ENCODE data around the gene VTI1A. TPM values are rescaled to one million over a fixed set of nuclear protein-coding genes. Genes with fewer than 3 reads are reported as not detected.

The VTI1A gene
- polyA plus RNA-seq, 1 donor from 2014 or later: 28.7 TPM

DNA sequence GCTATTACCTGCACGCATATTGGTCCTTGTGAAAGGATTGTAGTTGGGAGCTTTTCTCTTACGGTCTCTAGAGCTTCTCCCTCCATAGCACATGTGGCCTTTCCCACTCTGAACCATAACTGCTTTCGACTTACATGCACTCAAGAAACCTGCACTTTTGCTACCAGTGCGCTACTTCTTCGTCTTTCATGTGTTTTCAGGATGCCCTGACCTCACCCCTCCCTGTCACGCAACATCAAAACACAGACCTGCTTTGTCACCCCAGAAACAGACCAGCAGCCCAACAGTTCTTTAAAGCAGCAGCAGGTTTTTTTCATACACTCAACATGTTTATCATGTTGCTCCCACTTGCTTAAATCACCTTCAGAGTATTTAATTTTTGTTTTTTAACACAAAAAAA lies 259.6 kb downstream of the VTI1A start:
- H3K9me3 ChIP-seq (ENCODE audit: low read length): no peaks in the 10 kb centered on the region
- no peak overlapping the region for H3K27ac ChIP-seq (ENCODE audit: low read length)
- no peaks in the 10 kb centered on the region for H4K20me1 ChIP-seq (ENCODE audit: insufficient read depth)
- no peak for TF ChIP-seq EZH2 (IDR thresholded peaks at IDR 0.05; ENCODE audit: borderline replicate concordance, insufficient read depth, low read length, poor library complexity, severe bottlenecking)
- TF ChIP-seq EP300 (conservative IDR thresholded peaks at IDR 0.05; ENCODE audit: poor library complexity, severe bottlenecking): no peak
- no peak for TF ChIP-seq SMC3 (conservative IDR thresholded peaks at IDR 0.05; ENCODE audit: poor library complexity)
- TF ChIP-seq, protein P1, sequence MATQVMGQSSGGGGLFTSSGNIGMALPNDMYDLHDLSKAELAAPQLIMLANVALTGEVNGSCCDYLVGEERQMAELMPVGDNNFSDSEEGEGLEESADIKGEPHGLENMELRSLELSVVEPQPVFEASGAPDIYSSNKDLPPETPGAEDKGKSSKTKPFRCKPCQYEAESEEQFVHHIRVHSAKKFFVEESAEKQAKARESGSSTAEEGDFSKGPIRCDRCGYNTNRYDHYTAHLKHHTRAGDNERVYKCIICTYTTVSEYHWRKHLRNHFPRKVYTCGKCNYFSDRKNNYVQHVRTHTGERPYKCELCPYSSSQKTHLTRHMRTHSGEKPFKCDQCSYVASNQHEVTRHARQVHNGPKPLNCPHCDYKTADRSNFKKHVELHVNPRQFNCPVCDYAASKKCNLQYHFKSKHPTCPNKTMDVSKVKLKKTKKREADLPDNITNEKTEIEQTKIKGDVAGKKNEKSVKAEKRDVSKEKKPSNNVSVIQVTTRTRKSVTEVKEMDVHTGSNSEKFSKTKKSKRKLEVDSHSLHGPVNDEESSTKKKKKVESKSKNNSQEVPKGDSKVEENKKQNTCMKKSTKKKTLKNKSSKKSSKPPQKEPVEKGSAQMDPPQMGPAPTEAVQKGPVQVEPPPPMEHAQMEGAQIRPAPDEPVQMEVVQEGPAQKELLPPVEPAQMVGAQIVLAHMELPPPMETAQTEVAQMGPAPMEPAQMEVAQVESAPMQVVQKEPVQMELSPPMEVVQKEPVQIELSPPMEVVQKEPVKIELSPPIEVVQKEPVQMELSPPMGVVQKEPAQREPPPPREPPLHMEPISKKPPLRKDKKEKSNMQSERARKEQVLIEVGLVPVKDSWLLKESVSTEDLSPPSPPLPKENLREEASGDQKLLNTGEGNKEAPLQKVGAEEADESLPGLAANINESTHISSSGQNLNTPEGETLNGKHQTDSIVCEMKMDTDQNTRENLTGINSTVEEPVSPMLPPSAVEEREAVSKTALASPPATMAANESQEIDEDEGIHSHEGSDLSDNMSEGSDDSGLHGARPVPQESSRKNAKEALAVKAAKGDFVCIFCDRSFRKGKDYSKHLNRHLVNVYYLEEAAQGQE (IDR thresholded peaks at IDR 0.05; ENCODE audit: borderline replicate concordance): no peak
- no peak for TF ChIP-seq MXI1 (conservative IDR thresholded peaks at IDR 0.05; ENCODE audit: poor library complexity, severe bottlenecking)
- TF ChIP-seq, protein P2, sequence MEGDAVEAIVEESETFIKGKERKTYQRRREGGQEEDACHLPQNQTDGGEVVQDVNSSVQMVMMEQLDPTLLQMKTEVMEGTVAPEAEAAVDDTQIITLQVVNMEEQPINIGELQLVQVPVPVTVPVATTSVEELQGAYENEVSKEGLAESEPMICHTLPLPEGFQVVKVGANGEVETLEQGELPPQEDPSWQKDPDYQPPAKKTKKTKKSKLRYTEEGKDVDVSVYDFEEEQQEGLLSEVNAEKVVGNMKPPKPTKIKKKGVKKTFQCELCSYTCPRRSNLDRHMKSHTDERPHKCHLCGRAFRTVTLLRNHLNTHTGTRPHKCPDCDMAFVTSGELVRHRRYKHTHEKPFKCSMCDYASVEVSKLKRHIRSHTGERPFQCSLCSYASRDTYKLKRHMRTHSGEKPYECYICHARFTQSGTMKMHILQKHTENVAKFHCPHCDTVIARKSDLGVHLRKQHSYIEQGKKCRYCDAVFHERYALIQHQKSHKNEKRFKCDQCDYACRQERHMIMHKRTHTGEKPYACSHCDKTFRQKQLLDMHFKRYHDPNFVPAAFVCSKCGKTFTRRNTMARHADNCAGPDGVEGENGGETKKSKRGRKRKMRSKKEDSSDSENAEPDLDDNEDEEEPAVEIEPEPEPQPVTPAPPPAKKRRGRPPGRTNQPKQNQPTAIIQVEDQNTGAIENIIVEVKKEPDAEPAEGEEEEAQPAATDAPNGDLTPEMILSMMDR (IDR thresholded peaks at IDR 0.05; ENCODE audit: poor library complexity, severe bottlenecking): no peak
- no peak for TF ChIP-seq POLR2AphosphoS5 (IDR thresholded peaks at IDR 0.05)
- TF ChIP-seq TAF1 (IDR thresholded peaks at IDR 0.05; ENCODE audit: low read depth): no peak
- TF ChIP-seq RAD21 (conservative IDR thresholded peaks at IDR 0.05): no peak
- no peak overlapping the region for H2AFZ ChIP-seq (ENCODE audit: low read depth, low read length)
- no peaks in the 10 kb centered on the region for H3F3A ChIP-seq (ENCODE audit: insufficient read depth, low read length, poor library complexity, severe bottlenecking)
- no peaks in the 10 kb centered on the region for H3K27me3 ChIP-seq (ENCODE audit: insufficient read depth, low read depth, low read length)
- H3K4me3 ChIP-seq (ENCODE audit: low read length): no peak overlapping the region
- no peaks in the 10 kb centered on the region for H3K9me2 ChIP-seq (ENCODE audit: insufficient read depth, low read length)
- H3K9ac ChIP-seq (ENCODE audit: low read length): no peak overlapping the region
- no peaks in the 10 kb centered on the region for H3K79me2 ChIP-seq (replicated peaks; ENCODE audit: insufficient read depth, low read length)
- H3K36me3 ChIP-seq (ENCODE audit: insufficient read depth, low read length): no peaks in the 10 kb centered on the region
- no peak overlapping the region for H3K4me2 ChIP-seq (ENCODE audit: low read length)

DNA sequence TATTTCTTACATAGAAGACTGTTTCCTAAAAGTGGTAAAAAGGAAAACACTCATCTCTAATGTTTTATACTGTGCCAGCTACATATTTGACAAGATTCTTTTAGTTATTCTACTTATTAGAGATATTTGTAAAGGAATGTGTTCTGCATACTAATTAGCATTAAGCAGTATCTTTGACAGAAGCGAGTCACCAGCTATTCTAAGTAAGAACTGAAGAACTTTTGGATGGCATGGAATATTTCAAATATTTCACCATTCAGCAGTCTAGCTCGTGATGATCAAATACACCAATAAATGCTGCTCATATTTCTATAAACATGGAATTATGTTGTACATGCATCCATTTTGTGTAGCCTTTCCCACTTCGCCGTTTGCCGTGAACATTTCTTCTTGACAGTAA lies 261.4 kb downstream of the VTI1A start:
- Histone ChIP-seq H3K79me2 (replicated peaks; ENCODE audit: insufficient read depth, low read length) (no peaks in the 10 kb centered on the region), H3F3A (ENCODE audit: insufficient read depth, low read length, poor library complexity, severe bottlenecking) (no peaks in the 10 kb centered on the region), H3K27me3 (ENCODE audit: insufficient read depth, low read depth, low read length) (no peaks in the 10 kb centered on the region), H4K20me1 (ENCODE audit: insufficient read depth) (no peaks in the 10 kb centered on the region), H2AFZ (ENCODE audit: low read depth, low read length) (no peak overlapping the region), H3K9me2 (ENCODE audit: insufficient read depth, low read length) (no peaks in the 10 kb centered on the region), H3K9ac (ENCODE audit: low read length) (no peak overlapping the region), H3K36me3 (ENCODE audit: insufficient read depth, low read length) (no peaks in the 10 kb centered on the region), H3K9me3 (ENCODE audit: low read length) (no peaks in the 10 kb centered on the region), H3K4me2 (ENCODE audit: low read length) (no peak overlapping the region), H3K4me3 (ENCODE audit: low read length) (no peak overlapping the region), H3K27ac (ENCODE audit: low read length) (no peak overlapping the region)
- no peak for TF ChIP-seq TAF1 (IDR thresholded peaks at IDR 0.05; ENCODE audit: low read depth)
- TF ChIP-seq, protein P1 (IDR thresholded peaks at IDR 0.05; ENCODE audit: borderline replicate concordance): no peak
- TF ChIP-seq POLR2AphosphoS5 (IDR thresholded peaks at IDR 0.05): no peak
- no peak for TF ChIP-seq EZH2 (IDR thresholded peaks at IDR 0.05; ENCODE audit: borderline replicate concordance, insufficient read depth, low read length, poor library complexity, severe bottlenecking)
- no peak for TF ChIP-seq MXI1 (conservative IDR thresholded peaks at IDR 0.05; ENCODE audit: poor library complexity, severe bottlenecking)
- no peak for TF ChIP-seq SMC3 (conservative IDR thresholded peaks at IDR 0.05; ENCODE audit: poor library complexity)
- TF ChIP-seq EP300 (conservative IDR thresholded peaks at IDR 0.05; ENCODE audit: poor library complexity, severe bottlenecking): no peak
- TF ChIP-seq, protein P2 (IDR thresholded peaks at IDR 0.05; ENCODE audit: poor library complexity, severe bottlenecking): no peak
- TF ChIP-seq RAD21 (conservative IDR thresholded peaks at IDR 0.05): no peak
